ENCODE measurements around the gene DACH1.

The DACH1 gene

DNA sequence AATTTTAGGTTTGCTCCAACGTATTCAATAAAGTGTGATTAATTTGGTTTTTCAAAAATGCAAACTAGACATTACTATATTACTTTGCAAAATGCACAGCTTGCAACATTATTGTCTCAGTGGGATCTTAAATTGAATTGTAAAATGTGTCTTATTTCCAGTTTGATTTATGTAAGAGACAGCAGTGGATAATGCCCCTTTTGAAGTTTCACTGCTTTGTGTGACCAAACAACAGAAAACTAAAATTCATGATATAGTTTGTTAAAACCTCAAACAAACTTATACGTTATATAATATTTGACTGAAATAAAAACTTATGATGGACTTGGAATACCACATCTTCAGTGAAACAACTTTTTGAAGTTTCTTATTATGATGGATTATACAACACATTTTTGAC, 279.8 kb downstream of the DACH1 start:
- TF ChIP-seq ZIC2 (tag by site-specific recombination; IDR thresholded peaks at IDR 0.05) = no peak
- no peak for TF ChIP-seq SALL2 (tag by site-specific recombination; IDR thresholded peaks at IDR 0.05; ENCODE audit: borderline replicate concordance)
- TF ChIP-seq, protein P1, sequence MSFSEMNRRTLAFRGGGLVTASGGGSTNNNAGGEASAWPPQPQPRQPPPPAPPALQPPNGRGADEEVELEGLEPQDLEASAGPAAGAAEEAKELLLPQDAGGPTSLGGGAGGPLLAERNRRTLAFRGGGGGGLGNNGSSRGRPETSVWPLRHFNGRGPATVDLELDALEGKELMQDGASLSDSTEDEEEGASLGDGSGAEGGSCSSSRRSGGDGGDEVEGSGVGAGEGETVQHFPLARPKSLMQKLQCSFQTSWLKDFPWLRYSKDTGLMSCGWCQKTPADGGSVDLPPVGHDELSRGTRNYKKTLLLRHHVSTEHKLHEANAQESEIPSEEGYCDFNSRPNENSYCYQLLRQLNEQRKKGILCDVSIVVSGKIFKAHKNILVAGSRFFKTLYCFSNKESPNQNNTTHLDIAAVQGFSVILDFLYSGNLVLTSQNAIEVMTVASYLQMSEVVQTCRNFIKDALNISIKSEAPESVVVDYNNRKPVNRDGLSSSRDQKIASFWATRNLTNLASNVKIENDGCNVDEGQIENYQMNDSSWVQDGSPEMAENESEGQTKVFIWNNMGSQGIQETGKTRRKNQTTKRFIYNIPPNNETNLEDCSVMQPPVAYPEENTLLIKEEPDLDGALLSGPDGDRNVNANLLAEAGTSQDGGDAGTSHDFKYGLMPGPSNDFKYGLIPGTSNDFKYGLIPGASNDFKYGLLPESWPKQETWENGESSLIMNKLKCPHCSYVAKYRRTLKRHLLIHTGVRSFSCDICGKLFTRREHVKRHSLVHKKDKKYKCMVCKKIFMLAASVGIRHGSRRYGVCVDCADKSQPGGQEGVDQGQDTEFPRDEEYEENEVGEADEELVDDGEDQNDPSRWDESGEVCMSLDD (tag by site-specific recombination; IDR thresholded peaks at IDR 0.05) = no peak
- peak; percentile 42; the same call in 1 of the 2 replicates for TF ChIP-seq TCF7L2 (IDR thresholded peaks at IDR 0.05; ENCODE audit: borderline replicate concordance, low read depth, low read length)
- 0 out of 2 replicates have a peak, but pooled peaks have one; percentile 25 for TF ChIP-seq FEZF1 (tag by site-specific recombination; IDR thresholded peaks at IDR 0.05)
- no peak for TF ChIP-seq ZNF544 (tag by site-specific recombination; IDR thresholded peaks at IDR 0.05)
- TF ChIP-seq, protein P2, sequence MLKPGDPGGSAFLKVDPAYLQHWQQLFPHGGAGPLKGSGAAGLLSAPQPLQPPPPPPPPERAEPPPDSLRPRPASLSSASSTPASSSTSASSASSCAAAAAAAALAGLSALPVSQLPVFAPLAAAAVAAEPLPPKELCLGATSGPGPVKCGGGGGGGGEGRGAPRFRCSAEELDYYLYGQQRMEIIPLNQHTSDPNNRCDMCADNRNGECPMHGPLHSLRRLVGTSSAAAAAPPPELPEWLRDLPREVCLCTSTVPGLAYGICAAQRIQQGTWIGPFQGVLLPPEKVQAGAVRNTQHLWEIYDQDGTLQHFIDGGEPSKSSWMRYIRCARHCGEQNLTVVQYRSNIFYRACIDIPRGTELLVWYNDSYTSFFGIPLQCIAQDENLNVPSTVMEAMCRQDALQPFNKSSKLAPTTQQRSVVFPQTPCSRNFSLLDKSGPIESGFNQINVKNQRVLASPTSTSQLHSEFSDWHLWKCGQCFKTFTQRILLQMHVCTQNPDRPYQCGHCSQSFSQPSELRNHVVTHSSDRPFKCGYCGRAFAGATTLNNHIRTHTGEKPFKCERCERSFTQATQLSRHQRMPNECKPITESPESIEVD (tag by site-specific recombination; IDR thresholded peaks at IDR 0.05) = peak; percentile 70; the same call in 1 of the 2 replicates
- no peak for TF ChIP-seq ZNF660 (tag by site-specific recombination; IDR thresholded peaks at IDR 0.05)
- ChIA-PET CTCF (interaction anchor here (0.6 kb wide), 1 partner anchor 292 kb away, joined by 4 read pairs; no protein-coding TSS in a partner anchor), POLR2A (no interaction called here)

DNA sequence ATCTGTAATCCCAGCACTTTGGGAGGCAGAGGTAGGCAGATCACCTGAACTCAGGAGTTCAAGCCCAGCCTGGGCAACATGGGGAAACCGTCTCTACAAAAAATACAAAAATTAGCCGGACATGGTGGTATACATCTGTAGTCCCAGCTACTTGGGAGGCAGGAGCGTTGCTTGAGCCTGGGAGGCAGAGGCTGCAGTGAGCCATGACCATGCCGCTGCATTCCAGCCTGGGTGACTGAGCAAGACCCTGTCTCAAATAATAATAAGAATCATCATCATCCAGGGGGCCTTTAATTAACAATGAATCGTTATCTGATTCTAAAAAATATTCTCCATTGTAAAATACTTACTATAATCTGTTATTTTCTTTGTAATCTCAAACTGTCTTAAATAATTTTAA, 283.4 kb downstream of the DACH1 start:
- POLR2A ChIA-PET = no interaction called here
- no peaks in the 10 kb centered on the region for H3K9me3 ChIP-seq (ENCODE audit: control insufficient read depth, insufficient read depth, low read depth, low read length)
- H3K4me1 ChIP-seq (ENCODE audit: control insufficient read depth, insufficient read depth, low read length) = no peaks in the 10 kb centered on the region
- no peak overlapping the region for H3K27ac ChIP-seq (ENCODE audit: extremely low read depth, low read depth, low read length)
- H3K36me3 ChIP-seq (ENCODE audit: control insufficient read depth in 2 of 2, insufficient read depth in 1 of 2, low read length in 2 of 2) = no peaks in the 10 kb centered on the region
- CTCF ChIA-PET = no interaction called here
- H3K4me3 ChIP-seq (ENCODE audit: low read depth, low read length) = no peak overlapping the region
- TF ChIP-seq, protein P3, sequence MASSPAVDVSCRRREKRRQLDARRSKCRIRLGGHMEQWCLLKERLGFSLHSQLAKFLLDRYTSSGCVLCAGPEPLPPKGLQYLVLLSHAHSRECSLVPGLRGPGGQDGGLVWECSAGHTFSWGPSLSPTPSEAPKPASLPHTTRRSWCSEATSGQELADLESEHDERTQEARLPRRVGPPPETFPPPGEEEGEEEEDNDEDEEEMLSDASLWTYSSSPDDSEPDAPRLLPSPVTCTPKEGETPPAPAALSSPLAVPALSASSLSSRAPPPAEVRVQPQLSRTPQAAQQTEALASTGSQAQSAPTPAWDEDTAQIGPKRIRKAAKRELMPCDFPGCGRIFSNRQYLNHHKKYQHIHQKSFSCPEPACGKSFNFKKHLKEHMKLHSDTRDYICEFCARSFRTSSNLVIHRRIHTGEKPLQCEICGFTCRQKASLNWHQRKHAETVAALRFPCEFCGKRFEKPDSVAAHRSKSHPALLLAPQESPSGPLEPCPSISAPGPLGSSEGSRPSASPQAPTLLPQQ (tag by site-specific recombination; IDR thresholded peaks at IDR 0.05) = no peak
- TF ChIP-seq ZNF776 (tag by site-specific recombination; IDR thresholded peaks at IDR 0.05; ENCODE audit: borderline replicate concordance) (no peak), ZNF548 (tag by site-specific recombination; IDR thresholded peaks at IDR 0.05) (no peak), ZNF37A (tag by site-specific recombination; IDR thresholded peaks at IDR 0.05) (no peak), ZNF341 (tag by site-specific recombination; IDR thresholded peaks at IDR 0.05; ENCODE audit: low read depth) (no peak), MZF1 (tag by site-specific recombination; IDR thresholded peaks at IDR 0.05; ENCODE audit: borderline replicate concordance) (no peak), ZNF239 (tag by site-specific recombination; IDR thresholded peaks at IDR 0.05) (no peak), ZNF510 (tag by site-specific recombination; IDR thresholded peaks at IDR 0.05; ENCODE audit: insufficient replicate concordance) (no peak), ZNF560 (tag by site-specific recombination; IDR thresholded peaks at IDR 0.05; ENCODE audit: borderline replicate concordance) (no peak), ZEB2 (tag by site-specific recombination; IDR thresholded peaks at IDR 0.05) (no peak), KLF10 (tag by site-specific recombination; IDR thresholded peaks at IDR 0.05) (no peak), OSR2 (tag by site-specific recombination; IDR thresholded peaks at IDR 0.05) (no peak)
- TF ChIP-seq, protein P4, sequence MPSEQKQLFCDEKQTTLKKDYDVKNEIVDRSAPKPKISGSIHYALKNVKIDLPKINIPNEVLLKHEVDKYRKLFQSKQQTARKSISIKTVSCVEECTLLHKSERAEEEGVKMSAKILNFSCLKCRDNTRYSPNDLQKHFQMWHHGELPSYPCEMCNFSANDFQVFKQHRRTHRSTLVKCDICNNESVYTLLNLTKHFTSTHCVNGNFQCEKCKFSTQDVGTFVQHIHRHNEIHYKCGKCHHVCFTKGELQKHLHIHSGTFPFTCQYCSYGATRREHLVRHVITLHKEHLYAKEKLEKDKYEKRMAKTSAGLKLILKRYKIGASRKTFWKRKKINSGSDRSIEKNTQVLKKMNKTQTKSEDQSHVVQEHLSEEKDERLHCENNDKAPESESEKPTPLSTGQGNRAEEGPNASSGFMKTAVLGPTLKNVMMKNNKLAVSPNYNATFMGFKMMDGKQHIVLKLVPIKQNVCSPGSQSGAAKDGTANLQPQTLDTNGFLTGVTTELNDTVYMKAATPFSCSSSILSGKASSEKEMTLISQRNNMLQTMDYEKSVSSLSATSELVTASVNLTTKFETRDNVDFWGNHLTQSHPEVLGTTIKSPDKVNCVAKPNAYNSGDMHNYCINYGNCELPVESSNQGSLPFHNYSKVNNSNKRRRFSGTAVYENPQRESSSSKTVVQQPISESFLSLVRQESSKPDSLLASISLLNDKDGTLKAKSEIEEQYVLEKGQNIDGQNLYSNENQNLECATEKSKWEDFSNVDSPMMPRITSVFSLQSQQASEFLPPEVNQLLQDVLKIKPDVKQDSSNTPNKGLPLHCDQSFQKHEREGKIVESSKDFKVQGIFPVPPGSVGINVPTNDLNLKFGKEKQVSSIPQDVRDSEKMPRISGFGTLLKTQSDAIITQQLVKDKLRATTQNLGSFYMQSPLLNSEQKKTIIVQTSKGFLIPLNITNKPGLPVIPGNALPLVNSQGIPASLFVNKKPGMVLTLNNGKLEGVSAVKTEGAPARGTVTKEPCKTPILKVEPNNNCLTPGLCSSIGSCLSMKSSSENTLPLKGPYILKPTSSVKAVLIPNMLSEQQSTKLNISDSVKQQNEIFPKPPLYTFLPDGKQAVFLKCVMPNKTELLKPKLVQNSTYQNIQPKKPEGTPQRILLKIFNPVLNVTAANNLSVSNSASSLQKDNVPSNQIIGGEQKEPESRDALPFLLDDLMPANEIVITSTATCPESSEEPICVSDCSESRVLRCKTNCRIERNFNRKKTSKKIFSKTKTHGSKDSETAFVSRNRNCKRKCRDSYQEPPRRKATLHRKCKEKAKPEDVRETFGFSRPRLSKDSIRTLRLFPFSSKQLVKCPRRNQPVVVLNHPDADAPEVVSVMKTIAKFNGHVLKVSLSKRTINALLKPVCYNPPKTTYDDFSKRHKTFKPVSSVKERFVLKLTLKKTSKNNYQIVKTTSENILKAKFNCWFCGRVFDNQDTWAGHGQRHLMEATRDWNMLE (tag by site-specific recombination; conservative IDR thresholded peaks at IDR 0.05; ENCODE audit: low read depth) = no peak
- TF ChIP-seq, protein P5, sequence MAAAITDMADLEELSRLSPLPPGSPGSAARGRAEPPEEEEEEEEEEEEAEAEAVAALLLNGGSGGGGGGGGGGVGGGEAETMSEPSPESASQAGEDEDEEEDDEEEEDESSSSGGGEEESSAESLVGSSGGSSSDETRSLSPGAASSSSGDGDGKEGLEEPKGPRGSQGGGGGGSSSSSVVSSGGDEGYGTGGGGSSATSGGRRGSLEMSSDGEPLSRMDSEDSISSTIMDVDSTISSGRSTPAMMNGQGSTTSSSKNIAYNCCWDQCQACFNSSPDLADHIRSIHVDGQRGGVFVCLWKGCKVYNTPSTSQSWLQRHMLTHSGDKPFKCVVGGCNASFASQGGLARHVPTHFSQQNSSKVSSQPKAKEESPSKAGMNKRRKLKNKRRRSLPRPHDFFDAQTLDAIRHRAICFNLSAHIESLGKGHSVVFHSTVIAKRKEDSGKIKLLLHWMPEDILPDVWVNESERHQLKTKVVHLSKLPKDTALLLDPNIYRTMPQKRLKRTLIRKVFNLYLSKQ (tag by site-specific recombination; IDR thresholded peaks at IDR 0.05; ENCODE audit: borderline replicate concordance) = no peak

More for the DNA sequence above, 279.8 kb downstream of the DACH1 start:
- Histone ChIP-seq H3K4me3 (ENCODE audit: low read depth, low read length) (no peak overlapping the region), H3K27ac (ENCODE audit: extremely low read depth, low read depth, low read length) (no peak overlapping the region), H3K4me1 (ENCODE audit: control insufficient read depth, insufficient read depth, low read length) (peaks cover 2% of the 10 kb centered on the region; the same call in 1 of the 2 replicates), H3K36me3 (ENCODE audit: control insufficient read depth in 2 of 2, insufficient read depth in 1 of 2, low read length in 2 of 2) (no peaks in the 10 kb centered on the region), H3K9me3 (ENCODE audit: control insufficient read depth, insufficient read depth, low read depth, low read length) (no peaks in the 10 kb centered on the region)
